GM21515 (cell line): Measurements from ENCODE around the gene OSTF1.
A peak's percentile ranks its signal among the peaks of the same experiment; 100 is the strongest.

Source experiments
- ATAC-seq: cut with Tn5 transposase; IDR thresholded peaks from one replicate; pipeline ENCODE4 v1.9.1; 2021; ENCODE audit not compliant: unreplicated experiment

Gene OSTF1

GRCh38 chr9:75161116-75161857 is 73.0 kb downstream of the OSTF1 start:
- no peak for ATAC-seq

GRCh38 chr9:75163764-75164163 is 75.5 kb downstream of the OSTF1 start:
- no peak for ATAC-seq

- ATAC-seq: no peak
Observed at GRCh38 chr9:75164573-75164972, 76.3 kb downstream of the OSTF1 start.

- no peak for ATAC-seq
Observed at GRCh38 chr9:75167281-75167680, 79.0 kb downstream of the OSTF1 start.

GRCh38 chr9:75168270-75169178 is 80.2 kb downstream of the OSTF1 start:
- ATAC-seq: no peak

- no peak for ATAC-seq
Observed at GRCh38 chr9:75169623-75170022, 81.3 kb downstream of the OSTF1 start.

- ATAC-seq: no peak
Observed at GRCh38 chr9:75170898-75171360, 82.6 kb downstream of the OSTF1 start.

- no peak for ATAC-seq
Observed at GRCh38 chr9:75175395-75175794, 87.1 kb downstream of the OSTF1 start.

GRCh38 chr9:75176037-75176436 is 87.7 kb downstream of the OSTF1 start:
- ATAC-seq: no peak

GRCh38 chr9:75181750-75182149 is 93.4 kb downstream of the OSTF1 start:
- ATAC-seq: no peak

GRCh38 chr9:75183306-75183705 is 95.0 kb downstream of the OSTF1 start:
- ATAC-seq: no peak

GRCh38 chr9:75184471-75184870 is 96.2 kb downstream of the OSTF1 start:
- no peak for ATAC-seq

- peak; percentile 72 for ATAC-seq
Observed at GRCh38 chr9:75185585-75186170, 97.4 kb downstream of the OSTF1 start.

GRCh38 chr9:75186767-75187380 is 98.6 kb downstream of the OSTF1 start:
- ATAC-seq: no peak

GRCh38 chr9:75188756-75189155 is 100.4 kb downstream of the OSTF1 start:
- no peak for ATAC-seq

GRCh38 chr9:75190762-75191161 is 102.4 kb downstream of the OSTF1 start:
- no peak for ATAC-seq
